Pancreas (tissue), 10 donors: ENCODE results near the gene CALCR. TPM values are rescaled to one million over a fixed set of nuclear protein-coding genes. Genes with fewer than 3 reads are reported as not detected.

Experiments used
- ATAC-seq, 4 donors: fragments of 200-7000 bp; cut with Tn5 transposase; one replicate each; pipeline versions ENCODE4 v1.8.0 to v1.9.1; 2020; ENCODE audit warnings: mild to moderate bottlenecking in 4 of 4, moderate library complexity in 4 of 4
- DNase-seq, 6 donors: peaks; one replicate each; pipeline ENCODE4 v3.0.0-alpha.2; 2020
- FAIRE-seq: peaks from 2 replicates; lab custom pipeline; 2012; peaks lifted over from hg19 to GRCh38; lab: Jason Lieb, UNC
- H3K27ac ChIP-seq, 4 donors: fragments of 200-600 bp; sonication (generic); 1 replicate in 3 of 4; 2 replicates in 1 of 4; pipeline versions ENCODE4 v1.5.0 to v1.8.0; 2020
- H3K27me3 ChIP-seq, 4 donors: fragments of 200-600 bp; one replicate each; pipeline ENCODE4 v1.8.0; 2021
- H3K36me3 ChIP-seq, 3 donors: fragments of 200-600 bp; sonication (generic) in 1 of 3; one replicate each; pipeline versions ENCODE4 v1.5.0 to v1.8.0; 2020 to 2021
- H3K4me1 ChIP-seq, 3 donors: fragments of 200-600 bp; one replicate each; pipeline ENCODE4 v1.8.0; 2021
- H3K4me3 ChIP-seq, 4 donors: fragments of 200-600 bp; sonication (generic) in 2 of 4; one replicate each; pipeline versions ENCODE4 v1.5.0 to v1.8.0; 2020 to 2021
- H3K9me3 ChIP-seq, 4 donors: fragments of 200-600 bp; one replicate each; pipeline ENCODE4 v1.8.0; 2021
- CTCF ChIP-seq, 4 donors: fragments of 200-600 bp; sonication (generic) in 3 of 4; IDR thresholded peaks; one replicate each; pipeline versions ENCODE4 v1.5.0 to v1.8.0; 2021; ENCODE audit warnings: antibody characterized with exemption in 4 of 4
- WGBS, 2 donors: extraction: QIAGEN DNeasy Blood & Tissue Kit; methylation state at CpG; one replicate each; pipeline ENCODE4 v1.1.7; 2013; 5-methylcytosine and 5-hydroxymethylcytosine counted together
- intact Hi-C, 3 donors: fragments of 100-400 bp; cut with DNase I; formaldehyde crosslinking; loops; one replicate each; pipeline versions ENCODE4 v1.11.1 to v1.14.2; 2022
- polyA plus RNA-seq, 2 donors: library from polyadenylated mRNA; stranded (reverse); fragments of 200-250 nt; gene quantifications; one replicate each; pipeline ENCODE4 v1.2.3, GENCODE V29; 2013
- total RNA-seq, 6 donors: library from RNA; stranded (reverse); fragmentation: NEBNext Ultra II Directional in 4 of 6; extraction: Animal tissue kit (Norgen Biotek cat#: 25700) in 4 of 6; gene quantifications; one replicate each; pipeline versions ENCODE4 v1.2.1 to v1.2.4, GENCODE V29; 2021 to 2023
- donor health status: healthy with polysubstance abuse.
- donor health status: DM: no; HTN: no; CAD: no; lungs with moderate emphysema.
- donor health status: DM: no; HTN: no; CAD: no.
- donor health status: control.
- donor health status: control.
- donor health status: Bipolar disorder and iron deficiency.
- donor health status: DM: yes; HTN: yes; CAD: no.
- donor health status: DM: no; HTN: no; CAD: no.
- donor health status: DM: no; HTN: no; CAD: no.
- donor health status: DM: yes; HTN: yes; CAD: no.

The CALCR gene
- total and polyA plus RNA-seq, 8 donors, result 0.09 TPM; not detected in 7

GRCh38 chr7:93448176-93448575, 126.3 kb downstream of the CALCR start:
- no peak overlapping the region for H3K4me3 ChIP-seq
- intact Hi-C loops, result no loop called here
- TF ChIP-seq CTCF (IDR thresholded peaks at IDR 0.05), result no peak
- DNase-seq (no peak), ATAC-seq (no peak), FAIRE-seq (no peak)
- WGBS, 2 donors, result 32 to 56% methylated on average over 1 of the region's 1 CpG
- no peaks in the 10 kb centered on the region for H3K9me3 ChIP-seq
- H3K27ac ChIP-seq, result no peak overlapping the region
- H3K27me3 ChIP-seq, result no peaks in the 10 kb centered on the region
- no peaks in the 10 kb centered on the region for H3K4me1 ChIP-seq
- H3K36me3 ChIP-seq, result no peaks in the 10 kb centered on the region

GRCh38 chr7:93447509-93447908, 127.0 kb downstream of the CALCR start:
- no peak for TF ChIP-seq CTCF (IDR thresholded peaks at IDR 0.05)
- WGBS, 2 donors, result 71 to 87% methylated on average over 2 of the region's 2 CpGs
- ATAC-seq (no peak), DNase-seq (no peak), FAIRE-seq (no peak)
- Histone ChIP-seq H3K36me3 (no peaks in the 10 kb centered on the region), H3K27me3 (no peaks in the 10 kb centered on the region), H3K4me3 (no peak overlapping the region), H3K9me3 (no peaks in the 10 kb centered on the region), H3K27ac (no peak overlapping the region), H3K4me1 (no peaks in the 10 kb centered on the region)
- intact Hi-C loops, result no loop called here

GRCh38 chr7:93442478-93443224, 131.9 kb downstream of the CALCR start:
- Histone ChIP-seq H3K4me1 (no peaks in the 10 kb centered on the region), H3K9me3 (no peaks in the 10 kb centered on the region), H3K27ac (no peak overlapping the region), H3K36me3 (no peaks in the 10 kb centered on the region), H3K27me3 (no peaks in the 10 kb centered on the region), H3K4me3 (no peak overlapping the region)
- peak; percentile 15 to 53 (median 37) for TF ChIP-seq CTCF (IDR thresholded peaks at IDR 0.05)
- DNase-seq (peak in 1 of 6 donors; percentile 10), FAIRE-seq (no peak), ATAC-seq (peak in 2 of 4 donors; percentile 36 to 42)
- WGBS, 2 donors, result 33 to 37% methylated on average over 6 of the region's 6 CpGs
- intact Hi-C loops, result no loop called here

- no peak overlapping the region for H3K4me3 ChIP-seq
- 84 to 90% methylated on average over 6 of the region's 6 CpGs for WGBS, 2 donors
Observed at GRCh38 chr7:93435791-93436190, 138.7 kb downstream of the CALCR start.

More at GRCh38 chr7:93435791-93436190, 138.7 kb downstream of the CALCR start:
- no peak overlapping the region for H3K27ac ChIP-seq
- ATAC-seq, result no peak
- H3K4me1 ChIP-seq, result no peaks in the 10 kb centered on the region
- no peak for DNase-seq
- H3K36me3 ChIP-seq, result no peaks in the 10 kb centered on the region
- no peaks in the 10 kb centered on the region for H3K9me3 ChIP-seq
- intact Hi-C loops, result no loop called here
- H3K27me3 ChIP-seq, result no peaks in the 10 kb centered on the region
- no peak for FAIRE-seq
- TF ChIP-seq CTCF (IDR thresholded peaks at IDR 0.05), result no peak
